HG03342 (cell line): Measurements from ENCODE around the gene BBLN.
"Not testable (repeated sequence)": the region's sequence is repeated elsewhere in the genome, so short reads cannot be mapped to it uniquely, and the experiment has no call there.

Experiments
- ATAC-seq: cut with Tn5 transposase; IDR thresholded peaks from one replicate; pipeline ENCODE4 v1.9.1; 2021; ENCODE audit warnings: mild to moderate bottlenecking, moderate library complexity; ENCODE audit not compliant: unreplicated experiment

The BBLN gene

GRCh38 chr9:128162215-128163026, 2.4 kb downstream of the BBLN start:
- no peak for ATAC-seq

DNA sequence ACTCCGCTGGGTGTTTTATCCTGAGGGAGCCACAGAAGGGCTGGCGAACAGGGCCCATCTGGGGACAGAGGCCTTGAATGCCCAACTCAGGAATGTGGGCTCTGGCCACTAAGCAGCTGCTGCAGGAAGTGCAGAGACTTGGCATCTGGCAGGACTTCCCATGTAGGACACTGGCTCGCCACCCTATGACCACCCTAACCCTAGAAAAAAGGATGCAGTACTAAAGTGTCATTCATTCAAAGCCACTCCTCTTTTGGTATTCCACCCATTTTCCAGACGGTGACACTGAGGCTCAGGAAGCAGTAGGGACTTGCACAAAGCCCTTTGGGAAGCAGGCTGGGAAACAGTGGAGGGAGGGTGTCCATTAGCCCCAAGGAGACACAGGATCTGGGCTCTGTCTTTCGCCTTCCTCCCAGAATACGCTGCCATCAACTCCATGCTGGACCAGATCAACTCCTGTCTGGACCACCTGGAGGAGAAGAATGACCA, 3.0 kb downstream of the BBLN start:
- ATAC-seq = no peak

DNA sequence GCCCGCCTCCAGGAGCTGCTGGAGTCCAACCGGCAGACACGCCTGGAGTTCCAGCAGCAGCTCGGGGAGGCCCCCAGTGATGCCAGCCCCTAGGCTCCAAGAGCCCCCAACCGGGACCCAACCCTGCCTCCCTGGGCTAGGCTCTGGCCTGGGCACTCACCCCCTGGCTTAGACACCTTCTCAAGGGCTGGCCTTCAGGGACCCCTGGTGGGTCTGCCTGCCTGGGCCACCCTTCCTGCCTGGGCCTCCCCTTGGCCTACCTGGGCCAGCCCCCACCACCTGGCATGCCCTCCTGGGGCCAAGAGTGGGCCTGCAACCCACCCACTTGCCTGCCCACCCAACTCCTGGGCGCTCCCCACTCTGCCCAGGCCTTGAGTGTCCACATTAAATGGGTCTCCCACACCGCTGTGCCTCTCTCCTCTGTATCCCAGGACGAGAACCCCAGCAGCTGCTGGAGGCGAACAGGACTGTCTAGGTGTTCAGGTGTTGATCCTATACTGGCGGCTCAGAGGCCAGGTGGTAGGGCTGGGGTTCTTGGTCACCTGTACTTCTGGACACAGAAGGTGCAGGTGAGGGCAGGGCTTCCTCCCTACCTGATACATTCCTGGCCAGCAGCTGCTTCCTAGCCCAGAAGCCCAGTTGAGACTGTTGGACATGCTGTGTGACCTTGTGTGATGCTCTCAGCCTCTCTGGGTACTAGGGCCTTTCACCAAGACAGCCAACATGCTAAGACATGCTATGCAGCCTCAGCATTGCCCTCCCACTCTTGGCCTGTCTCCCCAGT, 3.6 kb downstream of the BBLN start:
- no peak for ATAC-seq

DNA sequence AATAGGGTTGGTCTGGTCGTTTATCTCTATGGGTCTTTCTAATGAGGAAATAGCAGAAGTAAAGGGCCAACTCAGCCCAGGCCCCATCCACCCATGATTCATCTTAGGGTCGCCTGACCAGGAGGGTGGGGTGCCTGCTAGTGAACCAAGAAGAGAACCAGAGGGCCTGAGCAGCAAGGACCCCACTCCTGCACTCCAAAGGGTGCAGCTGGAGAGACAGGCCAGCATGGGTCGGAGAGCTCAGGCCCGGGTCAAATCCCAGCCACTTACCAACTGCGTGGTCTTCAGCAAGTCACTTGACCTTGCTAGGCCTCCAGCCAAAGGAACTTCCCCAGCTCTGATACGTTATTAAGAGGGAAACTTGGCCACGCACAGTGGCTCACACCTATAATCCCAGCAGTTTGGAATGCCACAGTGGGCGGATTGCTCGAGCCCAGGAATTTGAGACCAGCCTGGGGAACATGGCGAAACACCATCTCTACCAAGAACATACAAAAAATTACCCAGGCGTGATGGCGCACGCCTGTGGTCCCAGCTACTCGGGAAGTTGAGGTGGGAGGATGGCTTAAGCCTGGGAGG, 4.3 kb downstream of the BBLN start:
- ATAC-seq = no peak

- no peak for ATAC-seq
Observed at GRCh38 chr9:128166169-128166568, 6.1 kb downstream of the BBLN start.

DNA sequence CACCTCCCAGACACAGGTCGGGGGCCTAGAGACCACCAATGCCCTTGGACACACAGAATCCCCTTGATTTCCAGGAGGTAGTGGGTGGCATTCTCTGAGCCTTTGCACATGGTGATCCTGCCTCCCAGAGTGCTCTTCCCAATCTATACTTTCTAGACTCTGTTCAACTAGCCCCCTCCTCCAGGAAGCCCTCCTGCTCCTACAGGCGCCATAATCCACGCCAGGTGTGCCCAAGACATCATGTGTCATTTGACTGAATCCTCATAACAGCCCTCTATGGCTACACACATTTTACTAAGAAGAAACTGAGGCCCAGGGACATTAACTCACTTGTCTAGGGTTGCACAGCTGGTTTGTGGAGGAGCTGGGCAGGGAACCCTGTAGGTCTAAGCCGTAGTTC, 7.1 kb downstream of the BBLN start:
- no peak for ATAC-seq

- ATAC-seq = no peak
Observed at GRCh38 chr9:128168731-128169308, 8.8 kb downstream of the BBLN start.

DNA sequence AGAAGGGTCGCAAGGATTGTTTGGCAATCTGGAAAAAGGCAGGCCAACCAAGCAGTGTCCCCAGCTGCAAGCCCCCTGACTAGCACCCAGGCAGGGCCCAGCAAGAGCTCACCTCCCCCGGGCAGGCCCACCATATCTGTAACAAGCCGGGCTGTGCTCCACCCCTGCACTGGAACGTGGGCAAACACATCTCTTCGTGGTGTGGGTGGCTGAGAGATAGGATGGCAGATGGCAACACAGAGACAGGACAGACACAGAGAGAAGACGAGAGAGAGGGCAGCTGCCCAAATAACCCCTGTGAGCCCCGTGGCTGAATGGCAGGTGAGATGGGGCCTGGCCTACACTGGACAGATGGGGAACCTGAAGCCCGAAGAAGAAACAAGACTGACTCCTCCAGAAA, 9.4 kb downstream of the BBLN start:
- no peak for ATAC-seq

GRCh38 chr9:128169925-128170324, 9.9 kb downstream of the BBLN start:
- no peak for ATAC-seq

- no peak for ATAC-seq
Observed at GRCh38 chr9:128174062-128174461, 14.0 kb downstream of the BBLN start.

- ATAC-seq = no peak
Observed at GRCh38 chr9:128175102-128175563, 15.1 kb downstream of the BBLN start.

GRCh38 chr9:128175726-128176125, 15.7 kb downstream of the BBLN start:
- no peak for ATAC-seq

GRCh38 chr9:128178806-128179431, 18.9 kb downstream of the BBLN start:
- ATAC-seq = no peak

DNA sequence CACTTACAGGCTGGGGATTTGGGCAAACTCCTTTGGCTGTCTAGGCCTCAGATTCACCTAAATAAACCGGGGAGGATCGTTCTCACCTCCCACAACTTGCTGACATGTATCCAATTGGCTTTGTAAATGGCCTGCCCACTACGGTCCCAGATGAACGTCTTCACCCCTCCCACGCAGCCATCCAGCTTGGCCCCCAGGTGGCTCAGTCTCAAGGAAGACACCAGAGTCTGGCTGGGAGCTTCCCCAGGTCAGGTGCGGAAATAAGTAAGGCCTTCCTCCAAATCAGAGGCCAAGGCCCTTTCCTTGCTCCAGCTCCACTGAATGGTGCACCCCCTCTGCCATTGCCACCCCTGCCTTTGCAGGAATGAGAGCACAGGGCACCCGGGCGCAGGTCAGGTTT, 19.9 kb downstream of the BBLN start:
- no peak for ATAC-seq

DNA sequence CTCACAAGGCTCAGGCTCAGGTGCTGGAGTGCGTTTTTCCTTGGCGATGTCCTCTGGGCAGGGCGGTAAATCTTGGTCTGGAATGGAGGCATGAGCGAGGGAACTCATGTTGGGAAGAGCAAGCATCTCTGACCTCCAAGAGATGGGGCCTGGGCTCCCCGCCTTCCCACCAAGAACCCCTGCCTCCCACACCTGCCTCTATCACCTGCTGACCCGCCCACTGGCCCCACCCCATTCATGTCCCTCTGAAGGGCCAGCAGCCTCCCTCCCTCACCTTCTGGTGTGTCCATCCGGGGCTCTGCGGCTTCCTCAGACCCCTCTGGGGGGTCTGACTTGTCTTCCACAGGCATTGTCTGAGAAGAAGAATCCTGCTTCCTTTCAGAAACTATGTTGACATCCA, 20.4 kb downstream of the BBLN start:
- ATAC-seq = no peak

GRCh38 chr9:128181480-128181879, 21.4 kb downstream of the BBLN start:
- not testable (repeated sequence) for ATAC-seq

- ATAC-seq = no peak
Observed at GRCh38 chr9:128182893-128183588, 23.0 kb downstream of the BBLN start.

DNA sequence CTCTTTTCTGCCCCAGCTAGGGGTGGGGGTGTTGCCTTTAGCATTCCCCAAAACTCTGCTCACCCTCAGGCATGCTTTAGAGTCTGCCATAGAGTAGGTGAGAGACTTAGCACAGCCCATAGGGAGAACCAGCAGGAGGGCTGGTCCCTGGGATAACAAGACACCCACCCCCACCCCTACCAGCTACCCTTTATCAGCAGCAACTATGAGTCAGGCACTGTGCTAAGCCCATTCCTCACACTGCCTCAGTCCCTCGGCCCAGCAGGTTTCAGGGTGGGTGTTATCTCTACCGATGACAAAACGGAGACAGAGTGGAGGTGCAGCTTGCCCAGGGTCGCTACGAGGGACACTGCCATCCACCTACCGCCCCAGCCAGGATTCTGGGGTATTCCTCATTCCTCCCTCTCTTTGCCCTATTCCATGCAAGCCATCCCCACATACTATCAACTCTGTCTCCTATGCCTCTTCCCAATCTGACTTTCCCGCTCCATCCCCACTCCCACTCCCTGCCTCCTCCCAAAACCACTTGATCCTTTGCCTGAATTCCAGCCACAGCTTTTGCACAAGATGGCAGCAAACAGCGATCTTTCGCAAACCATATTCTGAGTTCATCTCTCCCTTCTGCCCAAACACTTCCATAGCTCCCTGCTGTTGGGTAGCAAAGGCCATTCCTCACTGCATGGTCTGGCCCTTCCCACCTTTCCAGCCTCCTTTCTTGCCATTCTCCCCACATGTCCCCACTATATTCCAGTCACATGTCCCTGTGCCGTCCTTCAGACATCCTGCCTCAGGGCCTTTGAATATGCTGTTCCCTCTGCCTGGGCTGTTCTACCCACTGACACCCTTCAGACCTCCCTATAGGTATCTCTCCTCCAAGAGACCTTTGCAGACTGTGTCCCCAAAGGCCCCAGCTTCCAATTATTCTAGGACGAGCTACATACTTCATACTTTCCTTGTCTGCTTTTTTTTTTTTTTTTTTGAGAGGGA, 26.2 kb downstream of the BBLN start:
- no peak for ATAC-seq

DNA sequence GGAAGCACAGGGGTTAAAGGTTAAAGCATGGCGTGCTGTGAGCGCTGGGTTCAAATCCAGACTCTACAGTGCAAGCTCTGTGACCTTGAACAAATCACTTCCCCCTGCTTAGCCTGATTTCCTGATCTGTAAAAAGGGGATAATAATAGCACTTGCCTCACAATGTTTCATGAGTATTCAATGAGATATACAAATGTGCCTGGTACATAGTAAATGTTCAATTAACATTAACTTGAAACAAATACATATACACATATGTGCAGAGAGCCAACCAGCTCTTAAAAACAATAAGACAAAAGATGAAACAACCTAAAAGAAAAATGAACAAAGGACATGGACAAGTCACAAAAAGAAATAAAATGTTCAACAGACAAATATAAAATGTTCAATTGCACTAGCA, 27.3 kb downstream of the BBLN start:
- ATAC-seq = no peak
